ENCODE data around the gene ANXA3.

DNA sequence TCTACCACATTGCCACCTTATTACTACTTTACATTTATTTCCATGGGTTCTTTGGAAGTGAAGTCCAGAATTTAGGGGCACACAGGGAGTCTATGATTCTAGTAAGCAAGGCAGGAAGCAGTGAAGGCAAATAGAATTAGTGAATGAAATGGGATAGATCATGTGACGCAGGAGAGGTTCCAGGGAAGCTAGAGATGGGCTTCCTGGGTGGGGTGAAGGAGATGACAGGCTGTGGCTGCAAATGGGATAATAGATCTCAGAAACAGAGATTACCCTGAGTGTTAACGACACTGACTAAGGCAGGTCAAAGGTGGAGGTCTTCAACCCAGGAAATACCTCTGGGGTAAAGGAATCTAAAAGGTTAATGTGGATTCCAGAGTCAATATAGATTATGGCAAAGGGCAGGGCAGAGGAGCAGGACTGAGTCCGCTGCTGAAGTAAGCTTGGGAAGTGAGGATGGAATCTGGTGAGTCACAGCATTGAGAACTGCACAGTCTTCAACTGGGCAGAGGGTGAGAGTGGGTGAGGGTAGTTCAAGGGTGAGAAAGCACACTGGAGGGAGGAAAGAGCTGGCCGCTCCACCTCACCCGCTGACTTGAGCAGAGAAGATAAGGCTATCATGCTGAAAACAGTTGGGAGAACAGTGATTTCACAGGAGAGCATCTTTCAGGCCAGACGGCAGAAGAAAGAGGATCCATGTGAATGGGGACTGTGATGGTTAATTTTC, 70.8 kb downstream of the ANXA3 start:
- TF ChIP-seq, protein P1, sequence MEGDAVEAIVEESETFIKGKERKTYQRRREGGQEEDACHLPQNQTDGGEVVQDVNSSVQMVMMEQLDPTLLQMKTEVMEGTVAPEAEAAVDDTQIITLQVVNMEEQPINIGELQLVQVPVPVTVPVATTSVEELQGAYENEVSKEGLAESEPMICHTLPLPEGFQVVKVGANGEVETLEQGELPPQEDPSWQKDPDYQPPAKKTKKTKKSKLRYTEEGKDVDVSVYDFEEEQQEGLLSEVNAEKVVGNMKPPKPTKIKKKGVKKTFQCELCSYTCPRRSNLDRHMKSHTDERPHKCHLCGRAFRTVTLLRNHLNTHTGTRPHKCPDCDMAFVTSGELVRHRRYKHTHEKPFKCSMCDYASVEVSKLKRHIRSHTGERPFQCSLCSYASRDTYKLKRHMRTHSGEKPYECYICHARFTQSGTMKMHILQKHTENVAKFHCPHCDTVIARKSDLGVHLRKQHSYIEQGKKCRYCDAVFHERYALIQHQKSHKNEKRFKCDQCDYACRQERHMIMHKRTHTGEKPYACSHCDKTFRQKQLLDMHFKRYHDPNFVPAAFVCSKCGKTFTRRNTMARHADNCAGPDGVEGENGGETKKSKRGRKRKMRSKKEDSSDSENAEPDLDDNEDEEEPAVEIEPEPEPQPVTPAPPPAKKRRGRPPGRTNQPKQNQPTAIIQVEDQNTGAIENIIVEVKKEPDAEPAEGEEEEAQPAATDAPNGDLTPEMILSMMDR (IDR thresholded peaks at IDR 0.05): no peak
- no peak for TF ChIP-seq POLR2A (IDR thresholded peaks at IDR 0.05)
